ENCODE measurements around the gene SOX2. TPM values are rescaled to one million over a fixed set of nuclear protein-coding genes. Genes with fewer than 3 reads are reported as not detected.

SOX2 gene
- total RNA-seq, 1 experiment from 2014 or later: 189 TPM

DNA sequence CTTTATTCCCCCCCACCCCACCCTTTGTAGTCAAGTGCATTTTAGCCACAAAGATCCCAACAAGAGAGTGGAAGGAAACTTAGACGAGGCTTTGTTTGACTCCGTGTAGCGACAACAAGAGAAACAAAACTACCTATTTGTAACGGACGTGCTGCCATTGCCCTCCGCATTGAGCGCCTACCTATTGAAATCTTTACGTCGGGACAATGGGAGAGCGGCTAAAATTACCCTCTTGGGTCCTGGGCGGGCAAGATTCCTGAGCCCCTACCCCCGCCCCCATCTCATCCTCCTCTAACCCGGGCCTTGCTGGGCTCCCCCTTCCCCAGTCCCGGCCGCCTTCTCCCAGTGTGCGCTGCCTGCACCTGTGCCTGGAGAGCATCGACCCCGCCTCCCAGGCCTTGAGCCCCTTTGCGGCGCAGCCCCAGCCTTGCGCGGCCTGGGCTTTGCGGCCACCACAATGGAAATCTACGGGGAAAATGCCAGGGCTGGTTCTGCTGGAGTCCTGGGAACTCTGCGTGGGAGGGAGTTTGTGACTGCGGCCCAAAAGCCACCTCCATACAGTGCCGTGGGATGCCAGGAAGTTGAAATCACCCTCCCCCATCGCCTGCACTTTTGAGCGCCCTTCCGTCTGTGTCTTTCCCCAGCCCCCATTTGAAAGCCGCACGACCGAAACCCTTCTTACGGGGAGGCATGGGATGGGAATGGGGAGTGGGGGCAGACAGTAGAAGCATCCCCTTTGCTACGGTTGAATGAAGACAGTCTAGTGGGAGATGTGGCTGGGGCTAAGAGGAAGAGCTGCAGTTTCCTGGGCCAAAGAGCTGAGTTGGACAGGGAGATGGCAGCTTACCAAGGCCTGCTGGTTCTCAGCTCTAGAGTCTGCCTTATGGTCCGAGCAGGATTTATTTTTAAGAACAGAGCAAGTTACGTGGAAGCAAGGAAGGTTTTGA is 1.1 kb upstream of the SOX2 start (continued):
- TF ChIP-seq, protein P1, sequence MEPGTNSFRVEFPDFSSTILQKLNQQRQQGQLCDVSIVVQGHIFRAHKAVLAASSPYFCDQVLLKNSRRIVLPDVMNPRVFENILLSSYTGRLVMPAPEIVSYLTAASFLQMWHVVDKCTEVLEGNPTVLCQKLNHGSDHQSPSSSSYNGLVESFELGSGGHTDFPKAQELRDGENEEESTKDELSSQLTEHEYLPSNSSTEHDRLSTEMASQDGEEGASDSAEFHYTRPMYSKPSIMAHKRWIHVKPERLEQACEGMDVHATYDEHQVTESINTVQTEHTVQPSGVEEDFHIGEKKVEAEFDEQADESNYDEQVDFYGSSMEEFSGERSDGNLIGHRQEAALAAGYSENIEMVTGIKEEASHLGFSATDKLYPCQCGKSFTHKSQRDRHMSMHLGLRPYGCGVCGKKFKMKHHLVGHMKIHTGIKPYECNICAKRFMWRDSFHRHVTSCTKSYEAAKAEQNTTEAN (CRISPR knock-in tag; IDR thresholded peaks at IDR 0.05): peak; percentile 79
- TF ChIP-seq SP1 (CRISPR knock-in tag; conservative IDR thresholded peaks at IDR 0.05) (peak; percentile 63), CREB1 (CRISPR knock-in tag; IDR thresholded peaks at IDR 0.05) (peak; percentile 77), NFYB (CRISPR knock-in tag; conservative IDR thresholded peaks at IDR 0.05; ENCODE audit: low read depth) (no peak), ZNF416 (CRISPR knock-in tag; IDR thresholded peaks at IDR 0.05) (no peak), GABPB1 (CRISPR knock-in tag; IDR thresholded peaks at IDR 0.05) (no peak), ZNF138 (CRISPR knock-in tag; conservative IDR thresholded peaks at IDR 0.05) (peak; percentile 84; the same call in 1 of the 2 replicates), TEAD1 (CRISPR knock-in tag; IDR thresholded peaks at IDR 0.05) (peak; percentile 94)
- TF ChIP-seq, protein P2, sequence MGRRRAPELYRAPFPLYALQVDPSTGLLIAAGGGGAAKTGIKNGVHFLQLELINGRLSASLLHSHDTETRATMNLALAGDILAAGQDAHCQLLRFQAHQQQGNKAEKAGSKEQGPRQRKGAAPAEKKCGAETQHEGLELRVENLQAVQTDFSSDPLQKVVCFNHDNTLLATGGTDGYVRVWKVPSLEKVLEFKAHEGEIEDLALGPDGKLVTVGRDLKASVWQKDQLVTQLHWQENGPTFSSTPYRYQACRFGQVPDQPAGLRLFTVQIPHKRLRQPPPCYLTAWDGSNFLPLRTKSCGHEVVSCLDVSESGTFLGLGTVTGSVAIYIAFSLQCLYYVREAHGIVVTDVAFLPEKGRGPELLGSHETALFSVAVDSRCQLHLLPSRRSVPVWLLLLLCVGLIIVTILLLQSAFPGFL (CRISPR knock-in tag; IDR thresholded peaks at IDR 0.05; ENCODE audit: borderline replicate concordance): no peak
- TF ChIP-seq, protein P3, sequence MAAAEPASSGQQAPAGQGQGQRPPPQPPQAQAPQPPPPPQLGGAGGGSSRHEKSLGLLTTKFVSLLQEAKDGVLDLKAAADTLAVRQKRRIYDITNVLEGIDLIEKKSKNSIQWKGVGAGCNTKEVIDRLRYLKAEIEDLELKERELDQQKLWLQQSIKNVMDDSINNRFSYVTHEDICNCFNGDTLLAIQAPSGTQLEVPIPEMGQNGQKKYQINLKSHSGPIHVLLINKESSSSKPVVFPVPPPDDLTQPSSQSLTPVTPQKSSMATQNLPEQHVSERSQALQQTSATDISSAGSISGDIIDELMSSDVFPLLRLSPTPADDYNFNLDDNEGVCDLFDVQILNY (CRISPR knock-in tag; IDR thresholded peaks at IDR 0.05): no peak
- TF ChIP-seq, protein P4, sequence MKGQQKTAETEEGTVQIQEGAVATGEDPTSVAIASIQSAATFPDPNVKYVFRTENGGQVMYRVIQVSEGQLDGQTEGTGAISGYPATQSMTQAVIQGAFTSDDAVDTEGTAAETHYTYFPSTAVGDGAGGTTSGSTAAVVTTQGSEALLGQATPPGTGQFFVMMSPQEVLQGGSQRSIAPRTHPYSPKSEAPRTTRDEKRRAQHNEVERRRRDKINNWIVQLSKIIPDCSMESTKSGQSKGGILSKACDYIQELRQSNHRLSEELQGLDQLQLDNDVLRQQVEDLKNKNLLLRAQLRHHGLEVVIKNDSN (CRISPR knock-in tag; IDR thresholded peaks at IDR 0.05): no peak
- TF ChIP-seq, protein P5, sequence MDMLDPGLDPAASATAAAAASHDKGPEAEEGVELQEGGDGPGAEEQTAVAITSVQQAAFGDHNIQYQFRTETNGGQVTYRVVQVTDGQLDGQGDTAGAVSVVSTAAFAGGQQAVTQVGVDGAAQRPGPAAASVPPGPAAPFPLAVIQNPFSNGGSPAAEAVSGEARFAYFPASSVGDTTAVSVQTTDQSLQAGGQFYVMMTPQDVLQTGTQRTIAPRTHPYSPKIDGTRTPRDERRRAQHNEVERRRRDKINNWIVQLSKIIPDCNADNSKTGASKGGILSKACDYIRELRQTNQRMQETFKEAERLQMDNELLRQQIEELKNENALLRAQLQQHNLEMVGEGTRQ (CRISPR knock-in tag; IDR thresholded peaks at IDR 0.05): 0 out of 2 replicates have a peak, but pooled peaks have one; percentile 5
- TF ChIP-seq, protein P6, sequence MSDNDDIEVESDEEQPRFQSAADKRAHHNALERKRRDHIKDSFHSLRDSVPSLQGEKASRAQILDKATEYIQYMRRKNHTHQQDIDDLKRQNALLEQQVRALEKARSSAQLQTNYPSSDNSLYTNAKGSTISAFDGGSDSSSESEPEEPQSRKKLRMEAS (CRISPR knock-in tag; IDR thresholded peaks at IDR 0.05): peak; percentile 75

DNA sequence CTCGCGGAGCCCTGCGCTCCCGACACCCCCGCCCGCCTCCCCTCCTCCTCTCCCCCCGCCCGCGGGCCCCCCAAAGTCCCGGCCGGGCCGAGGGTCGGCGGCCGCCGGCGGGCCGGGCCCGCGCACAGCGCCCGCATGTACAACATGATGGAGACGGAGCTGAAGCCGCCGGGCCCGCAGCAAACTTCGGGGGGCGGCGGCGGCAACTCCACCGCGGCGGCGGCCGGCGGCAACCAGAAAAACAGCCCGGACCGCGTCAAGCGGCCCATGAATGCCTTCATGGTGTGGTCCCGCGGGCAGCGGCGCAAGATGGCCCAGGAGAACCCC is 464 bp downstream of the SOX2 start:
- Mint-ChIP-seq H3K36me3 (peaks cover 37% of the 10 kb centered on the region), H3K9me3 (no peaks in the 10 kb centered on the region), H3K27ac (peak overlapping the region; percentile 86), H3K4me3 (no peak overlapping the region; the same call in 1 of the 2 replicates), H3K27me3 (ENCODE audit: low read depth) (peaks cover 4% of the 10 kb centered on the region; the same call in 1 of the 2 replicates), H3K4me1 (peaks cover 35% of the 10 kb centered on the region)
- DNase-seq (ENCODE audit: low spot score): no peak
- ChIA-PET CTCF (interaction anchor here (1.8 kb wide), 1 partner anchor 11 kb away, joined by 11 read pairs; no protein-coding TSS in a partner anchor), POLR2A (interaction anchor here (1.7 kb wide), 1 partner anchor 45 kb away, joined by 6 read pairs; no protein-coding TSS in a partner anchor)
- ATAC-seq: no peak
- no peak for TF ChIP-seq ZBTB21 (CRISPR knock-in tag; IDR thresholded peaks at IDR 0.05; ENCODE audit: borderline replicate concordance)
- TF ChIP-seq SMAD4 (CRISPR knock-in tag; IDR thresholded peaks at IDR 0.05): no peak
- TF ChIP-seq ATF1 (CRISPR knock-in tag; IDR thresholded peaks at IDR 0.05): no peak
- TF ChIP-seq, protein P1 (CRISPR knock-in tag; IDR thresholded peaks at IDR 0.05): no peak
- TF ChIP-seq FOXJ3 (CRISPR knock-in tag; IDR thresholded peaks at IDR 0.05; ENCODE audit: borderline replicate concordance): no peak
- no peak for TF ChIP-seq NR1H2 (CRISPR knock-in tag; IDR thresholded peaks at IDR 0.05)
- TF ChIP-seq, protein P7, sequence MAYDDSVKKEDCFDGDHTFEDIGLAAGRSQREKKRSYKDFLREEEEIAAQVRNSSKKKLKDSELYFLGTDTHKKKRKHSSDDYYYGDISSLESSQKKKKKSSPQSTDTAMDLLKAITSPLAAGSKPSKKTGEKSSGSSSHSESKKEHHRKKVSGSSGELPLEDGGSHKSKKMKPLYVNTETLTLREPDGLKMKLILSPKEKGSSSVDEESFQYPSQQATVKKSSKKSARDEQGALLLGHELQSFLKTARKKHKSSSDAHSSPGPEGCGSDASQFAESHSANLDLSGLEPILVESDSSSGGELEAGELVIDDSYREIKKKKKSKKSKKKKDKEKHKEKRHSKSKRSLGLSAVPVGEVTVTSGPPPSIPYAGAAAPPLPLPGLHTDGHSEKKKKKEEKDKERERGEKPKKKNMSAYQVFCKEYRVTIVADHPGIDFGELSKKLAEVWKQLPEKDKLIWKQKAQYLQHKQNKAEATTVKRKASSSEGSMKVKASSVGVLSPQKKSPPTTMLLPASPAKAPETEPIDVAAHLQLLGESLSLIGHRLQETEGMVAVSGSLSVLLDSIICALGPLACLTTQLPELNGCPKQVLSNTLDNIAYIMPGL (CRISPR knock-in tag; IDR thresholded peaks at IDR 0.05): no peak
- TF ChIP-seq, protein P8, sequence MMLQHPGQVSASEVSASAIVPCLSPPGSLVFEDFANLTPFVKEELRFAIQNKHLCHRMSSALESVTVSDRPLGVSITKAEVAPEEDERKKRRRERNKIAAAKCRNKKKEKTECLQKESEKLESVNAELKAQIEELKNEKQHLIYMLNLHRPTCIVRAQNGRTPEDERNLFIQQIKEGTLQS (CRISPR knock-in tag; conservative IDR thresholded peaks at IDR 0.05): no peak
- no peak for TF ChIP-seq HMGA2 (CRISPR knock-in tag; IDR thresholded peaks at IDR 0.05)
- TF ChIP-seq GTF2I (CRISPR knock-in tag; conservative IDR thresholded peaks at IDR 0.05): no peak
- TF ChIP-seq GABPB1 (CRISPR knock-in tag; IDR thresholded peaks at IDR 0.05): no peak
- TF ChIP-seq, protein P9, sequence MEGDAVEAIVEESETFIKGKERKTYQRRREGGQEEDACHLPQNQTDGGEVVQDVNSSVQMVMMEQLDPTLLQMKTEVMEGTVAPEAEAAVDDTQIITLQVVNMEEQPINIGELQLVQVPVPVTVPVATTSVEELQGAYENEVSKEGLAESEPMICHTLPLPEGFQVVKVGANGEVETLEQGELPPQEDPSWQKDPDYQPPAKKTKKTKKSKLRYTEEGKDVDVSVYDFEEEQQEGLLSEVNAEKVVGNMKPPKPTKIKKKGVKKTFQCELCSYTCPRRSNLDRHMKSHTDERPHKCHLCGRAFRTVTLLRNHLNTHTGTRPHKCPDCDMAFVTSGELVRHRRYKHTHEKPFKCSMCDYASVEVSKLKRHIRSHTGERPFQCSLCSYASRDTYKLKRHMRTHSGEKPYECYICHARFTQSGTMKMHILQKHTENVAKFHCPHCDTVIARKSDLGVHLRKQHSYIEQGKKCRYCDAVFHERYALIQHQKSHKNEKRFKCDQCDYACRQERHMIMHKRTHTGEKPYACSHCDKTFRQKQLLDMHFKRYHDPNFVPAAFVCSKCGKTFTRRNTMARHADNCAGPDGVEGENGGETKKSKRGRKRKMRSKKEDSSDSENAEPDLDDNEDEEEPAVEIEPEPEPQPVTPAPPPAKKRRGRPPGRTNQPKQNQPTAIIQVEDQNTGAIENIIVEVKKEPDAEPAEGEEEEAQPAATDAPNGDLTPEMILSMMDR (IDR thresholded peaks at IDR 0.05): no peak
- TF ChIP-seq RELA (CRISPR knock-in tag; IDR thresholded peaks at IDR 0.05; ENCODE audit: borderline replicate concordance): no peak
- no peak for TF ChIP-seq OVOL2 (CRISPR knock-in tag; IDR thresholded peaks at IDR 0.05; ENCODE audit: borderline replicate concordance)

Measured in WTC11 (cell line).